NCI-H774 (cell line): ENCODE data around the gene CCDC175.

Source experiments
- DNase-seq: peaks from one replicate; lab custom pipeline; 2025; lab: John Stamatoyannopoulos, UW

The CCDC175 gene

GRCh38 chr14:59482541-59483331, 93.9 kb downstream of the CCDC175 start:
- DNase-seq, result no peak

GRCh38 chr14:59481871-59482540, 94.6 kb downstream of the CCDC175 start:
- no peak for DNase-seq

GRCh38 chr14:59481407-59481806, 95.2 kb downstream of the CCDC175 start:
- DNase-seq, result no peak

- DNase-seq, result no peak
These were observed 96.4 kb downstream of the CCDC175 start for GRCh38 chr14:59480166-59480565.

- DNase-seq, result no peak
These were observed 98.1 kb downstream of the CCDC175 start for GRCh38 chr14:59478540-59478939.

GRCh38 chr14:59475709-59476108, 100.9 kb downstream of the CCDC175 start:
- no peak for DNase-seq

- DNase-seq, result no peak
These were observed 102.4 kb downstream of the CCDC175 start for GRCh38 chr14:59474172-59474571.

GRCh38 chr14:59465316-59466135, 111.1 kb downstream of the CCDC175 start, which contains the start of gene GPR135:
TSS of gene GPR135 (minus strand) at chr14:59465380. CDS start at chr14:59465226, 154 bp downstream.
- DNase-seq, result no peak

GRCh38 chr14:59464486-59465315, 111.9 kb downstream of the CCDC175 start:
- DNase-seq, result peak; percentile 15

GRCh38 chr14:59463787-59464485, 112.7 kb downstream of the CCDC175 start:
- DNase-seq, result no peak

GRCh38 chr14:59461891-59462290, 114.7 kb downstream of the CCDC175 start:
- no peak for DNase-seq

GRCh38 chr14:59460378-59460777, 116.2 kb downstream of the CCDC175 start:
- no peak for DNase-seq

GRCh38 chr14:59458486-59458885, 118.1 kb downstream of the CCDC175 start:
- no peak for DNase-seq

- no peak for DNase-seq
These were observed 121.2 kb downstream of the CCDC175 start for GRCh38 chr14:59455411-59455810.
